SK-N-SH (cell line): ENCODE measurements around the gene ACKR3.

ENCODE experiments used
- RFX5 ChIP-seq: IDR thresholded peaks from 2 replicates; pipeline ENCODE4 v1.6.1; 2012; ENCODE audit warnings: mild to moderate bottlenecking, improper control_type of control experiment, low read length
- TF ChIP-seq, protein P1 (sequence below): fragments of 200-600 bp; sonication (generic); IDR thresholded peaks from 2 replicates; pipeline ENCODE4 v1.6.1; 2017; ENCODE audit warnings: antibody characterized with exemption, mild to moderate bottlenecking, moderate library complexity
- TF ChIP-seq, protein P2 (sequence below): IDR thresholded peaks from 2 replicates; pipeline ENCODE4; 2012

DNA sequence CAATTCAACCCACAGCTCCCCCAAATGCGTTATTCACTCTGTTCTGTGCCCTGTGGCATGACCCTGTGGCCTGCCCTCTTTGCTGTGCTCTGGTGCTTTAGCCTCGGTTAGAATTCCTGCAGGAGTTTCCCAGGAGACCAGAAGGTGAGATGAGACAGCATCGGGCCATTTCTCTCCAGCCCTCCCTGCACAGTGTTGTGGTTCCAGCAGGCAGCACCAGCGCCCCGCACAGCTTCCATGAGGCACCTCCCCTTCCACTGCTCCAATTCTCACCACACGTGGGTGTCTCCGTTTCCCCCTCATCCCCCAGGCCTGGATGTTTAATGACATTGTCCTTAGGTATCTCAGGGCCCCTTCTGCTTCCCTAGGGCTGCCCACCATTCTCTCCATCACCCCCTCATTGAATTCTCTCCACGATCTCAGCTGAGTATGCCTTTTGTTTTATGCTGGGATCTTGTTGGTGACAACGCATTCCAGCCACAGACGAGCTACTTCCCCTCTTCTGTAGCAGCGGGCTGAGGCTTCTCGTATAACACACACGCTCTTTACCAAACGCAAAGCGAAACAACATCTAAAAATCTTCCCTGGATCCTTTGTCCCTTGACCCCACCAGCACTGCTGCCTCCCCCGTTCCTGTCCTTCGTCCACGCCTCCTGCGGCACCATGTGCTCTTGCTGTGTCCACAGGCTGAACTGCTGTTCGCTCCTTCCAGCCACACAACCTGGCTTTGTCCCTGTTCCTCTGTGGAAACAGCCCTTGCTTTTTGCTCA lies 35.1 kb downstream of the ACKR3 start:
- TF ChIP-seq, protein P1, sequence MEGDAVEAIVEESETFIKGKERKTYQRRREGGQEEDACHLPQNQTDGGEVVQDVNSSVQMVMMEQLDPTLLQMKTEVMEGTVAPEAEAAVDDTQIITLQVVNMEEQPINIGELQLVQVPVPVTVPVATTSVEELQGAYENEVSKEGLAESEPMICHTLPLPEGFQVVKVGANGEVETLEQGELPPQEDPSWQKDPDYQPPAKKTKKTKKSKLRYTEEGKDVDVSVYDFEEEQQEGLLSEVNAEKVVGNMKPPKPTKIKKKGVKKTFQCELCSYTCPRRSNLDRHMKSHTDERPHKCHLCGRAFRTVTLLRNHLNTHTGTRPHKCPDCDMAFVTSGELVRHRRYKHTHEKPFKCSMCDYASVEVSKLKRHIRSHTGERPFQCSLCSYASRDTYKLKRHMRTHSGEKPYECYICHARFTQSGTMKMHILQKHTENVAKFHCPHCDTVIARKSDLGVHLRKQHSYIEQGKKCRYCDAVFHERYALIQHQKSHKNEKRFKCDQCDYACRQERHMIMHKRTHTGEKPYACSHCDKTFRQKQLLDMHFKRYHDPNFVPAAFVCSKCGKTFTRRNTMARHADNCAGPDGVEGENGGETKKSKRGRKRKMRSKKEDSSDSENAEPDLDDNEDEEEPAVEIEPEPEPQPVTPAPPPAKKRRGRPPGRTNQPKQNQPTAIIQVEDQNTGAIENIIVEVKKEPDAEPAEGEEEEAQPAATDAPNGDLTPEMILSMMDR, result no peak
- TF ChIP-seq, protein P2, sequence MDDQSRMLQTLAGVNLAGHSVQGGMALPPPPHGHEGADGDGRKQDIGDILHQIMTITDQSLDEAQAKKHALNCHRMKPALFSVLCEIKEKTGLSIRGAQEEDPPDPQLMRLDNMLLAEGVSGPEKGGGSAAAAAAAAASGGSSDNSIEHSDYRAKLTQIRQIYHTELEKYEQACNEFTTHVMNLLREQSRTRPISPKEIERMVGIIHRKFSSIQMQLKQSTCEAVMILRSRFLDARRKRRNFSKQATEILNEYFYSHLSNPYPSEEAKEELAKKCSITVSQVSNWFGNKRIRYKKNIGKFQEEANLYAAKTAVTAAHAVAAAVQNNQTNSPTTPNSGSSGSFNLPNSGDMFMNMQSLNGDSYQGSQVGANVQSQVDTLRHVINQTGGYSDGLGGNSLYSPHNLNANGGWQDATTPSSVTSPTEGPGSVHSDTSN, result no peak
- TF ChIP-seq RFX5, result no peak
